H1 (cell line): ENCODE results near the gene BRD2. TPM values are rescaled to one million over a fixed set of nuclear protein-coding genes. Genes with fewer than 3 reads are reported as not detected.

Experiments
- ATF2 ChIP-seq: IDR thresholded peaks from 2 replicates; pipeline ENCODE4 v1.6.1; 2012; ENCODE audit warnings: low read length, inconsistent platforms
- CHD7 ChIP-seq: fragments of 300-600 bp; sonication (generic); IDR thresholded peaks from 2 replicates; pipeline ENCODE4 v1.7.1; 2012; ENCODE audit warnings: low read length, moderate library complexity, mild to moderate bottlenecking, inconsistent platforms; ENCODE audit not compliant: insufficient replicate concordance
- NRF1 ChIP-seq: IDR thresholded peaks from 2 replicates; pipeline ENCODE4 v1.6.1; 2011; ENCODE audit warnings: mild to moderate bottlenecking, low read depth, low read length, improper control_type of control experiment
- SIX5 ChIP-seq: IDR thresholded peaks from 2 replicates; pipeline ENCODE4 v1.6.1; 2011; ENCODE audit warnings: mild to moderate bottlenecking, low read depth, low read length
- polyA plus RNA-seq, 7 experiments: library from polyadenylated mRNA; depleted of rRNA in 3 of 7; stranded (reverse) in 5 of 7; unstranded in 2 of 7; fragments of >200 nt in 5 of 7; fragments of 200-250 nt in 2 of 7; gene quantifications; 1 replicate in 5 of 7; 2 replicates in 1 of 7; 4 replicates in 1 of 7; pipeline versions ENCODE4 v1.2.1 to v1.2.3, GENCODE V29; 2011 to 2013; ENCODE audit warnings: missing spikeins in 2 of 7, mixed read lengths in 2 of 7
- total RNA-seq: library from RNA; stranded (reverse); fragmentation: NEBNext Ultra II Directional; extraction: Animal tissue kit (Norgen Biotek cat#: 25700); gene quantifications from 2 replicates; pipeline ENCODE4 v1.2.1, GENCODE V29; 2021

BRD2 gene
- total and polyA plus RNA-seq, 2 of the 8 experiments (the other 6 are each of a cell fraction or from before 2014, with no cell fraction given): 132 to 185 TPM

- no peak for TF ChIP-seq ATF2
- TF ChIP-seq SIX5: no peak
- no peak for TF ChIP-seq NRF1
- no peak for TF ChIP-seq CHD7
- TF ChIP-seq, all 59 proteins: peak for 0
Measured at GRCh38 chr6:32989368-32989767, 21.0 kb downstream of the BRD2 start (continued).
